H9 (cell line): ENCODE data around the gene CLPSL1. TPM values are rescaled to one million over a fixed set of nuclear protein-coding genes. Genes with fewer than 3 reads are reported as not detected.
A peak's percentile ranks its signal among the peaks of the same experiment; 100 is the strongest.

Source experiments
- DNase-seq: peaks from one replicate; pipeline ENCODE4 v3.0.0-alpha.2; 2017
- H2AFZ ChIP-seq: one replicate; pipeline ENCODE4 v1.6.1; 2013; ENCODE audit warnings: mild to moderate bottlenecking, low read length, control low read depth, moderate library complexity
- H2AK5ac ChIP-seq: 2 replicates; pipeline ENCODE4 v1.6.1; 2013; ENCODE audit warnings: low read length, control low read depth, mixed read lengths; ENCODE audit not compliant: insufficient read length
- H2BK120ac ChIP-seq: one replicate; pipeline ENCODE4 v1.6.1; 2013; ENCODE audit warnings: low read depth, mild to moderate bottlenecking, low read length, control low read depth, inconsistent platforms; ENCODE audit not compliant: poor library complexity, severe bottlenecking
- H2BK12ac ChIP-seq: 2 replicates; pipeline ENCODE4 v1.6.1; 2013; ENCODE audit warnings: low read length, control low read depth, mixed read lengths, low read depth; ENCODE audit not compliant: insufficient read length
- H2BK15ac ChIP-seq: 2 replicates; pipeline ENCODE4 v1.6.1; 2013; ENCODE audit warnings: low read depth, low read length, control low read depth
- H2BK20ac ChIP-seq: one replicate; pipeline ENCODE4 v1.6.1; 2013; ENCODE audit warnings: low read depth, mild to moderate bottlenecking, low read length, control low read depth, inconsistent platforms; ENCODE audit not compliant: poor library complexity, severe bottlenecking
- H2BK5ac ChIP-seq: 2 replicates; pipeline ENCODE4 v1.6.1; 2013; ENCODE audit warnings: low read length, control low read depth, mixed read lengths; ENCODE audit not compliant: insufficient read length
- H3K14ac ChIP-seq: 2 replicates; pipeline ENCODE4 v1.6.1; 2013; ENCODE audit warnings: low read length, control low read depth; ENCODE audit not compliant: insufficient read depth
- H3K18ac ChIP-seq: 2 replicates; pipeline ENCODE4 v1.6.1; 2013; ENCODE audit warnings: low read depth, mild to moderate bottlenecking, mixed read lengths, low read length, control low read depth; ENCODE audit not compliant: insufficient read length
- H3K23ac ChIP-seq: 2 replicates; pipeline ENCODE4 v1.6.1; 2013; ENCODE audit warnings: low read length, control low read depth, mixed read lengths, low read depth; ENCODE audit not compliant: insufficient read length
- H3K23me2 ChIP-seq: 2 replicates; pipeline ENCODE4 v1.6.1; 2013; ENCODE audit warnings: low read depth, mild to moderate bottlenecking, mixed read lengths, low read length, control low read depth; ENCODE audit not compliant: insufficient read length, poor library complexity, severe bottlenecking
- H3K27ac ChIP-seq: 2 replicates; pipeline ENCODE4 v1.5.1; 2013; ENCODE audit warnings: low read length, control low read depth, mixed read lengths, low read depth; ENCODE audit not compliant: insufficient read length
- H3K27me3 ChIP-seq: 2 replicates; pipeline ENCODE4 v1.6.1; 2013; ENCODE audit warnings: low read length, control low read depth, inconsistent platforms; ENCODE audit not compliant: insufficient read depth
- H3K4ac ChIP-seq: 2 replicates; pipeline ENCODE4 v1.6.1; 2013; ENCODE audit warnings: low read depth, mild to moderate bottlenecking, control low read depth, inconsistent platforms, low read length, moderate library complexity
- H3K4me1 ChIP-seq: 2 replicates; pipeline ENCODE4 v1.6.1; 2013; ENCODE audit warnings: low read length, control low read depth, inconsistent platforms; ENCODE audit not compliant: insufficient read depth
- H3K4me2 ChIP-seq: 2 replicates; pipeline ENCODE4 v1.6.1; 2013; ENCODE audit warnings: low read length, control low read depth, mixed read lengths; ENCODE audit not compliant: insufficient read length, insufficient read depth
- H3K56ac ChIP-seq: 2 replicates; pipeline ENCODE4 v1.6.1; 2013; ENCODE audit warnings: low read depth, mild to moderate bottlenecking, mixed read lengths, low read length, control low read depth; ENCODE audit not compliant: insufficient read length
- H3K79me1 ChIP-seq: 2 replicates; pipeline ENCODE4 v1.6.1; 2013; ENCODE audit warnings: low read depth, mild to moderate bottlenecking, moderate library complexity, low read length, control low read depth, inconsistent platforms; ENCODE audit not compliant: insufficient read depth, poor library complexity, severe bottlenecking
- H3K79me2 ChIP-seq: 2 replicates; pipeline ENCODE4 v1.6.1; 2013; ENCODE audit warnings: low read length, control low read depth, inconsistent platforms; ENCODE audit not compliant: insufficient read depth
- H3K9ac ChIP-seq: 2 replicates; pipeline ENCODE4 v1.6.1; 2013; ENCODE audit warnings: low read length, control low read depth, mixed read lengths; ENCODE audit not compliant: insufficient read length; ENCODE audit errors: extremely low read depth
- H3K9me3 ChIP-seq: one replicate; pipeline ENCODE4 v1.6.1; 2013; ENCODE audit warnings: low read depth, low read length, inconsistent platforms; ENCODE audit not compliant: control insufficient read depth
- H3T11ph ChIP-seq: one replicate; pipeline ENCODE4 v1.6.1; 2013; ENCODE audit warnings: mild to moderate bottlenecking, low read length, control low read depth, inconsistent platforms
- H4K20me1 ChIP-seq: one replicate; pipeline ENCODE4 v1.6.1; 2013; ENCODE audit not compliant: control insufficient read depth, insufficient read length, insufficient read depth
- H4K5ac ChIP-seq: 2 replicates; pipeline ENCODE4 v1.6.1; 2013; ENCODE audit warnings: low read depth, mild to moderate bottlenecking, mixed read lengths, low read length, control low read depth; ENCODE audit not compliant: insufficient read length
- H4K8ac ChIP-seq: replicated peaks from 2 replicates; pipeline ENCODE4 v1.6.1; 2013; ENCODE audit warnings: low read length, control low read depth, mixed read lengths, low read depth; ENCODE audit not compliant: insufficient read length
- H4K91ac ChIP-seq: 2 replicates; pipeline ENCODE4 v1.6.1; 2013; ENCODE audit warnings: low read depth, mild to moderate bottlenecking, moderate library complexity, mixed read lengths, low read length, control low read depth; ENCODE audit not compliant: insufficient read length
- H3K27ac Mint-ChIP-seq, 3 experiments: 2 replicates in 2 of 3; 3 replicates in 1 of 3; pipeline ENCODE4 v1.8.0; 2020 to 2021; ENCODE audit warnings: mixed read lengths in 3 of 3, mild to moderate bottlenecking in 1 of 3, moderate library complexity in 1 of 3
- H3K27me3 Mint-ChIP-seq: 2 replicates; pipeline ENCODE4 v1.8.0; 2021; ENCODE audit warnings: low read depth, mild to moderate bottlenecking, moderate library complexity, mixed read lengths
- H3K36me3 Mint-ChIP-seq, 3 experiments: 2 replicates in 2 of 3; 3 replicates in 1 of 3; pipeline ENCODE4 v1.8.0; 2020 to 2021; ENCODE audit warnings: low read depth in 3 of 3, mixed read lengths in 3 of 3; ENCODE audit not compliant: insufficient read depth in 1 of 3
- H3K4me1 Mint-ChIP-seq, 2 experiments: 2 replicates each; pipeline ENCODE4 v1.8.0; 2020; ENCODE audit warnings: mixed read lengths in 2 of 2
- H3K4me3 Mint-ChIP-seq, 2 experiments: 2 replicates in 1 of 2; 3 replicates in 1 of 2; pipeline ENCODE4 v1.8.0; 2020 to 2021; ENCODE audit warnings: mild to moderate bottlenecking in 2 of 2, mixed read lengths in 2 of 2, moderate library complexity in 1 of 2
- H3K9me3 Mint-ChIP-seq, 2 experiments: 2 replicates in 1 of 2; 3 replicates in 1 of 2; pipeline ENCODE4 v1.8.0; 2020; ENCODE audit warnings: mild to moderate bottlenecking in 2 of 2, mixed read lengths in 2 of 2, moderate library complexity in 1 of 2
- WGBS: extraction: QIAGEN DNeasy Blood & Tissue Kit; methylation state at CpG from one replicate; pipeline ENCODE4 v1.1.7; 2013; ENCODE audit warnings: missing lambda C conversion rate, low lambda C conversion rate, mixed read lengths; ENCODE audit not compliant: insufficient read length; ENCODE audit errors: extremely low coverage; 5-methylcytosine and 5-hydroxymethylcytosine counted together
- total RNA-seq: library from RNA; stranded (reverse); gene quantifications from 2 replicates; pipeline ENCODE4 v1.2.1, GENCODE V29; 2021
- TF ChIP-seq, protein P1 (sequence below): fragments of 200-600 bp; sonication (generic); conservative IDR thresholded peaks from 3 replicates; pipeline ENCODE4 v1.8.0; 2021; ENCODE audit warnings: antibody characterized with exemption, mild to moderate bottlenecking

The CLPSL1 gene
- total RNA-seq, 1 experiment from 2014 or later = not detected

DNA sequence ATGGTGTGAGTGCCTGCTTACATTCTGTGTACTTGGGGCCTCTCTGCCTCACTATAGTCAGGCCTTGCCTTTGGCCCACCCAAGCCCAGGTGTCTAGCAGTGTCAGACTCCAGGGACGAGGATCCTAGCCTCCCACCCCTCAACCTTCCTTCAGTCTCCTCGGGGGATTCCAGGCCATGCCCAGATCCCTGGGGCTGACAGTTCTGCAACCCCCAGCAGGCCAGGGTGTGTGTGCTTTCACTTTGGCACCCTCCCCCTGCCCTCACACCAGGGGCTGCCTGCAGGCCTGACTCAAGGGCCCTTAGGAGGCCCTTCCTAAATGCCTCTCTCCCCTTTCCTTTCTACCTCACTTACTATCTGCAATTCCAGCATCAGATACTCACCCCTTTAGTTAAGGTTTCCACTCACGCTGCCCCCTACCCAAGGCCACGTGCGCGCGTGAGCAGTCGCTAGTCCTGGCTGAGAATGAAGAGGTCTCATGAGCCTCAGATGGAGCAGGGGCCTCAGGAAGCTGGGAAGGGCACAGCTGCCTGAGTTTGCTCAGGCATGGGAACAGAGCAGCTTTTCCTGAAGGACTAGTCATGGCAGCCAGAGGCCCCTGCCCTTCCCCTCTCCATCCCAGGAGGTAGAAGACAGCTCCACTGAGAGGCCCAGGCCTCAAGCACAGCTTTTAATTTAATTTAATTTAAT, 17.2 kb downstream of the CLPSL1 start:
- Histone ChIP-seq H3K27ac (no peak overlapping the region), H3K9ac (no peak overlapping the region), H4K91ac (no peak overlapping the region), H2BK20ac (no peak overlapping the region), H4K8ac (no peak overlapping the region), H3K18ac (no peak overlapping the region), H3K9me3 (no peaks in the 10 kb centered on the region), H2BK12ac (no peak overlapping the region), H3K27me3 (no peaks in the 10 kb centered on the region), H2AK5ac (no peak overlapping the region), H3K23ac (no peak overlapping the region), H3K4me2 (no peak overlapping the region), H3K23me2 (no peaks in the 10 kb centered on the region), H4K5ac (no peak overlapping the region), H3T11ph (no peak overlapping the region), H3K4ac (no peak overlapping the region), H4K20me1 (no peaks in the 10 kb centered on the region), H3K56ac (no peak overlapping the region), H3K79me1 (no peaks in the 10 kb centered on the region), H3K4me1 (peaks cover 5% of the 10 kb centered on the region; the same call in 1 of the 2 replicates), H3K79me2 (no peaks in the 10 kb centered on the region), H2BK5ac (no peak overlapping the region), H2BK15ac (no peak overlapping the region), H2AFZ (no peak overlapping the region), H3K14ac (no peak overlapping the region), H2BK120ac (no peak overlapping the region)
- Mint-ChIP-seq H3K27me3 (peaks cover 2% of the 10 kb centered on the region; the same call in 1 of the 2 replicates), H3K27ac (peak overlapping the region in 2 of 3 experiments; percentile 31 to 53; a peak in 2 of 7 replicates), H3K9me3 (no peaks in the 10 kb centered on the region; a peak in 1 of 5 replicates), H3K4me1 (peaks cover 23 to 24% of the 10 kb centered on the region in 2 experiments), H3K4me3 (no peak overlapping the region), H3K36me3 (peaks cover 0 to 2% (median 0%) of the 10 kb centered on the region in 3 experiments; a peak in 1 of 7 replicates)
- no CpG with 5 or more reads among the region's 8 CpGs for WGBS
- TF ChIP-seq, protein P1, sequence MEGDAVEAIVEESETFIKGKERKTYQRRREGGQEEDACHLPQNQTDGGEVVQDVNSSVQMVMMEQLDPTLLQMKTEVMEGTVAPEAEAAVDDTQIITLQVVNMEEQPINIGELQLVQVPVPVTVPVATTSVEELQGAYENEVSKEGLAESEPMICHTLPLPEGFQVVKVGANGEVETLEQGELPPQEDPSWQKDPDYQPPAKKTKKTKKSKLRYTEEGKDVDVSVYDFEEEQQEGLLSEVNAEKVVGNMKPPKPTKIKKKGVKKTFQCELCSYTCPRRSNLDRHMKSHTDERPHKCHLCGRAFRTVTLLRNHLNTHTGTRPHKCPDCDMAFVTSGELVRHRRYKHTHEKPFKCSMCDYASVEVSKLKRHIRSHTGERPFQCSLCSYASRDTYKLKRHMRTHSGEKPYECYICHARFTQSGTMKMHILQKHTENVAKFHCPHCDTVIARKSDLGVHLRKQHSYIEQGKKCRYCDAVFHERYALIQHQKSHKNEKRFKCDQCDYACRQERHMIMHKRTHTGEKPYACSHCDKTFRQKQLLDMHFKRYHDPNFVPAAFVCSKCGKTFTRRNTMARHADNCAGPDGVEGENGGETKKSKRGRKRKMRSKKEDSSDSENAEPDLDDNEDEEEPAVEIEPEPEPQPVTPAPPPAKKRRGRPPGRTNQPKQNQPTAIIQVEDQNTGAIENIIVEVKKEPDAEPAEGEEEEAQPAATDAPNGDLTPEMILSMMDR = 0 out of 3 replicates have a peak, but pooled peaks have one; percentile 12
- no peak for DNase-seq
